Activated CD4-positive, alpha-beta T cell treated with anti-CD3 and anti-CD28 coated beads, Interleukin-2, Interleukin-4, amounts not matched to agents 100 ng/mL and 50 ng/mL, durations not matched to agents 16 hours and 8 hours (primary cell): ENCODE results near the gene DLX5.
"Not testable (repeated sequence)": the region's sequence is repeated elsewhere in the genome, so short reads cannot be mapped to it uniquely, and the experiment has no call there.

Experiments used
- DNase-seq: peaks from one replicate; pipeline ENCODE4 v3.0.0-alpha.2; 2020; ENCODE audit warnings: low spot score

The DLX5 gene

DNA sequence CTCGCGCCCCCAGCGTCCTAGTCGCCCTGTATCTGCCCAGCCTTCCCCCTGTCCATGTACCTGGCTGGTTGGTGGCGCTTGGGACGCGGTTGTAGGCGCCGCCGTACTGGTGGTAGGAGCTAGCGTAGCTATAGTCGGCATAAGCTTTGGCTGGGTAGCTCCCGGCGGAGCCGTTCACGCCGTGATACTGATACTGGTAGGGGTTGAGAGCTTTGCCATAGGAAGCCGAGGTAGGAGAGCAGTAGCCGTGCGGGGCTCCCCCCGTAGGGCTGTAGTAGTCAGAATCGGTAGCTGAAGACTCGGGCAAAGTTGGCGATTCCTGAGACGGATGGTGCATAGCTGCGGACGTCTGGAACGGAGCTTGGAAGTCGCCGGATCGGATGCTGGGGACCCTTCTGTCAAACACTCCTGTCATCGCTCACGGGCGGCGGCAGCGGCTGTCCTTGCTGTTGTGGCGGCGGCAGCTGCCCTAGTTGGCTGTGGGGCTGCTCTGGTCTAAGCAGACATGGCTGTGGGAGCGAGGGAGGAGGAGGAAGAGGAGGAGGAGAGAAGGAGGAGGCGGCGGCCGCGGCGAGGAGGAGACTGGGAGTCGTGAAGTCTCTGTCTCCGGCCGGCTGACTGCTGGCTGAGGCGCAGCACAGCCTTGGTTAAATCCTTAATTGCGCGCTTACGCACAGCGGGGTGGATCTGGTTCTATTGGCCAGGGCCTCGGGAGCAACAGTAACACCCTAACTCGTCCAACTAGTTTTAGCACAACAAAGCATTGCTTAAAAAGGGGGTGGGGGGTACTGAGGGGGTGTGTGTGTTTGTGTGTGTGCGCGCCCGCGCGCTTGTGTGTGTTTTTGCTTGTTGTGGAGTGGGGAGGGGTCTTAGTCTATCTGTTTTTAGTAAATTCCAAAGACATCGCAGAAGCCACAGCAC lies at the start of gene DLX5:
TSS of gene DLX5 (minus strand) at position 623 of the 921 bp plus-strand sequence. CDS start at position 415, 208 bp downstream.
- peak; percentile 17 for DNase-seq

DNA sequence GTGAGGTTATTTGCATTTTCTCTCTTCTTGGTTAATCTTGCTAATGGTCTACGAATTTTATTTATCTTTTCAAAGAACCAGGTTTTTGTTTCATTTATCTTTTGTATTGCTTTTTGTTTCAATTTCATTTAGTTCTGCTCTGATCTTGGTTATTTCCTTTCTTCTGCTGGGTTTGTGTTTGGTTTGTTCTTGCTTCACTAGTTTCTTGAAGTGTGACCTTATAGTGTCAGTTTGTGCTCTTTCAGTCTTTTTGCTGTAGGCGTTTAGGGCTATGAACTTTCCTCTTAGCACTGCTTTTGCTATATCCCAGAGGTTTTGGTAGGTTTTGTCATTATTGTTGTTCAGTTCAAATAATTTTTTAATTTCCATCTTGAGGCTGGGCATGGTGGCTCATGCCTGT lies 47.4 kb upstream of the DLX5 start:
- not testable (repeated sequence) for DNase-seq

DNA sequence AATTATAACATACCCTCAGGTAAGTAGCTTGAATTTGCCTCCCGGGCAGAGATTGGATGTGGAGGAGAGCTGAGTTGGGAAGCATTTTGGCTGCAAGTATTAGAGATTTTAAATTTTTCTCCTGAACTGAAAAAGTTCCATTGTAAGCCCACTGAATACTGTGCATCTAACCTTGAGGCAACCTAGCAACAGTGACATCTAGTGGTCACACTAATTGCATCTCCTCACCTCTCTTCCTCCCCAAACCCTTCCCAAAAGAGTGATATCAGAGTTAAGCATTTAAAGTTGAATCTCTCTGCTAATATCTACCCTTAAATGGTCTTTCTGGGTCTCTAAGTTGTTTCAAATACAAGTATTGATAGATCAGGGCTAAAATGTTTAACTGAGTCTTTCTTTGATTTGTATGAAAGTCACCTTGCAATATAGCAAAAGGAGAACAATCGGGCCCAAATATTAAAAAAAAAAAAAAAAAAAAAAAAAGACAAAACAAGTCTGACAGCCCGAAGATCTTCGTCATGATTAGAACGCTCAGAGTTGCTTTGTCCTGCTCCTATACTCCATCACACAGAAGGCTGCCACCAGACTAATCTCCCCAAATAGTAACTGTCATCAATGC lies 40.4 kb upstream of the DLX5 start:
- DNase-seq: peak; percentile 34

DNA sequence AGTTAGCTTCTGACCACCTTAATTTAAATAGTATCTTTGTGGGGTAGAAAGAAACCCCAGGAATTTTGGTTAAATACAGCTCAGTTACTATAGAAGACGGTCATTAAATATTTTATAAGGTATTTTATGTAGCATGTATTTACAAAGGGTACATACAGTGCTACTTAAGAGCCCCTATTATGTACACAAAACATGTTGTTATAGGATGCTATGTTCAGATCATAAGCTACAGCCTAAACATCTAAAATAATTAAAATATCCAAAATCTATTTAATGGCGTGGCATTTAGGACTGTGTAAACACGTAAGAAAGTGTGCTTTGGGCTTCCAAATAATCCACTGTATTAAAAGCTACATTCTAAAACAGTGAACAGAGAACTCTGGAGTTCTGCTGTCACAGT lies 39.4 kb upstream of the DLX5 start:
- no peak for DNase-seq

DNA sequence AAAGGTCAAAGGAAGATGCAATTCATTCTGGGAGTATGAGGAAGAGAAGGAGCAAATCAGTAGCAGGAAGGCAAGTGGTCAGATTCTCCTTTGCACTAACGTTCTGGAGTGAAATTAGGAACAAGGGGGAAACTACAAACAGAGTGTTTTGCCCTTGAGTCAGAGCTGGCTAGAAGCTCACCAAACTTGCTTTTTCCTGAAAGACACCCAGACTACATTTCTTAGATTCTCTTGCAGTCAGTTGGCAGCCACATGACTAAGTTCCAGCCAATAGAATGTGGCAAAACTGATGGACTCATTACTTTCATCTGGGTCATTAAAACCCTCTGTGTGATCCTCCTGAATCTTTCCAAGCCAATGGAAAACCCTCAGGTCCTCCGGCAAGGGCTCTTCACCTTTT lies 18.6 kb upstream of the DLX5 start:
- no peak for DNase-seq

DNA sequence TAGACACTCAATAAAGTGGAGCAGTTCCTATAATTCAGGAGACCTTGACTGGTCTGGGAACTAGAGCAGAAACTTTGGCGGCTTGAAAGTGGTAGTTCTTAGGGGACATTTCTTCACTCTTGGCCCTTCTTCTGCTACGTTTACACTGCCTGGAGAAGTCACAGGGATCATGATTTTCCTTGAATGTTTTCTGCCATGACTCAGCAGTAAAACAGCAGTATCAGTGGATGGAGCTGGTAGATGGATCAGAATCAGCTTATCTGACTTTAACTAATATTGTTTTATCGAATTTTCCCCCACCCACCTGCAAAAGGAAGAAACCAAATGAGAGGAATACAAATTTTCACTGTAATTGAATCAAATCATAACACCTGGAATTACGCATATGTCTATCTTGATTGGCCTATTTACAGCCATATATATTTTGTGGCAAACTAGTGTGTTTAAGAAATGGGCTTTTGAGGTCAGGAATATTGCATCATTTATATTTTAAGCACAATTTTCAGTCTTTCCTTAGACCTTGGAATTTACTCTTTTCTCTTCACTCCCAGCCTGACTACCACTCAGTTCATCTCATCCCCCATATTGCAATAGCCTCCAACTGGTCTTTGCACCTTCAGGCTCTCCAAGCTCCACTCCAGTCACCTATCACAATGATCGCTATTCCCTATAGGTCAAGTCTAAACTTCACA lies 14.9 kb upstream of the DLX5 start:
- DNase-seq: no peak

DNA sequence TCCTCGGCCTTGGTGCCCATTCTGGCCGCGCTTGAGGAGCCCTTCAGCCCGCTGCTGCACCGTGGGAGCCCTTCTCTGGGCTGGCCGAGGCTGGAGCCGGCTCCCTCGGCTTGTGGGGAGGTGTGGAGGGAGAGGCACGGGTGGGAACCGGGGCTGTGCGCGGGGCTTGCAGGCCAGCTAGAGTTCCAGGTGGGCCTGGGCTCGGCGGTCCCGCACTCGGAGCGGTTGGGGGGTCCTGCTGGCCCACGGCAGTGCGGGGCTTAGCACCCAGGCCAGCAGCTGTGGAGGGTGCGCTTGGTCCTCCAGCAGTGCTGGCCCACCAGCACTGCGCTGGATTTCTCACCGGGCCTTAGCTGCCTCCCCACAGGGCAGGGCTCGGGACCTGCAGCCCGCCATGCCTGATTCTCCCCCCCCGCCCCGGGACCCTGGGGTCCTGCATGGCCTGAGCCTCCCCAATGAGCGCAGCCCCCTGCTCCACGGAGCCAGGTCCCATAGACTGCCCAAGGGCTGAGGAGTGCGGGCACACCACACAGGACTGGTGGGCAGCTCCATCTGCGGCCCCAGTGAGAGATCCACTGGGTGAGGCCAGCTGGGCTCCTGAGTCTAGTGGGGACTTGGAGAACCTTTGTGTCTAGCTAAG lies 9.7 kb upstream of the DLX5 start:
- not testable (repeated sequence) for DNase-seq

DNA sequence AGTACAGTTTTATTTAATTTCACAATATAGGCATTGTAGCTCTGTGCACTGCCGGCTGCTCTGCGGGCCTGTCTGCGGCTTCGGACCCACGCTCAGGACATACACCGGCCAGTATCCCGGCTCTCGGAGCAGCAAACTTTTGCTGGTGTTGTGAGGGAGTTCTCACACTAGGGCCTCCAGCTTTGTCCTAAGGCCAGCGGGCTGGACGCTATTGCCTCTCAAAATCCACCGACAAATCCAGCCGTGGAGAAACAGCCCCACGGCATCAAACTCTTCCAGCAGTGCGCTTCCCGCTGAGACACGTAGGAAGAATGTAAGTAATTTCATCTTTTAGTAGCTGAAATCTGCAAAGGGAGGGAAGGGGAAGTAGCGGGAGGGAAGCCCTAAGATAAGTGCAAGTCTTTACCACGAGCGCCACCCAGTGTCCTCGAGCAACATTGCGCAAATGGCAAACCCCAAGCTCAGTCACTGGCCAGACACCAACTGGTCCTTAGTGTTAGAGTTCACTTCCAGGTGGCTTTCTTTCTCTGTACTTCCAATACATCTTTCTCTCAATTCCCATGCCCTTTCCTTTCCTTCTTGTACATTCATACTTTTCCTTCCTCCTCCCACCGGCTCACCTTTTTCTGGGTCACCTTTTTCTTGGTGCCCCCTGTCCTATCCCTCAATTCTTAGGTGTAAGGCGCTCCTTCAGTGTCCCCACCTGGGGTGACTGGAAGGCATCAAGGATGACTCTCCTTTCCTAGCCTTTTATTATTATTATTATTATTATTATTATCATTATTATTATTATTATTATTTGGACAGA lies 3.0 kb upstream of the DLX5 start:
- peak; percentile 70 for DNase-seq

DNA sequence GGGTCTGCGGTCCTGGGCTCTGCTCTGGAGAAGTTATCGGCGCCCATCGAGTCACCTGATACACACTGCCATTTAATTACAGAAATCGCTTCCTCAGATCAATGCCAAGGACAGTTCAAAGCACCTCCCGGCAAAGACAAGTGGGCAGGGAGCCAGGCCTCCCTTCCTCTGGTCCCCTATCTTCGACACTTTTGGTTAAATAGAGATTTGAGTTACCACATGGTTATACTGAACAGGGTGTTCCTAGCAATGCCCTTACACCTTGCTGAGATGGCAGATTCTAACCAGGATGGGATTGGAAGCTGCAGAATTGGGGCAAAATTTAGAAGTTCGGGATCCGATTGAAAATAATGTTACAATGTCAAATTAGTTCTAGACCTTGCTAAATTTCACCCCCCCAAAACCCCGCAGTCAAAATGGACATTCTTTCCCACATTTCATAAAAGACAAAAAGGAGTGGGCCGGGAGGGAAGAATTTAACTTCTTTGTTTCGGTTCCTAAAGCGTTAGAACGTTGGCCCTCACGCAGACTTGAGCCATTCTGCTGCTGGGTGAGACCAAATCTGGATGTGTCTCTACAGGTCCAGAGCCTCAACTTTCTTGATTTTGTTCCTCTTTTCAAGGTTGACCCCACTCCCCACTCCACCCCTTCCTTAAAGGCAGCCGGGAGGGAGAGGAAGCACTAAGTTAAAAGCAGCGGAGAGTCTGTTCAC lies 2.2 kb upstream of the DLX5 start:
- no peak for DNase-seq

DNA sequence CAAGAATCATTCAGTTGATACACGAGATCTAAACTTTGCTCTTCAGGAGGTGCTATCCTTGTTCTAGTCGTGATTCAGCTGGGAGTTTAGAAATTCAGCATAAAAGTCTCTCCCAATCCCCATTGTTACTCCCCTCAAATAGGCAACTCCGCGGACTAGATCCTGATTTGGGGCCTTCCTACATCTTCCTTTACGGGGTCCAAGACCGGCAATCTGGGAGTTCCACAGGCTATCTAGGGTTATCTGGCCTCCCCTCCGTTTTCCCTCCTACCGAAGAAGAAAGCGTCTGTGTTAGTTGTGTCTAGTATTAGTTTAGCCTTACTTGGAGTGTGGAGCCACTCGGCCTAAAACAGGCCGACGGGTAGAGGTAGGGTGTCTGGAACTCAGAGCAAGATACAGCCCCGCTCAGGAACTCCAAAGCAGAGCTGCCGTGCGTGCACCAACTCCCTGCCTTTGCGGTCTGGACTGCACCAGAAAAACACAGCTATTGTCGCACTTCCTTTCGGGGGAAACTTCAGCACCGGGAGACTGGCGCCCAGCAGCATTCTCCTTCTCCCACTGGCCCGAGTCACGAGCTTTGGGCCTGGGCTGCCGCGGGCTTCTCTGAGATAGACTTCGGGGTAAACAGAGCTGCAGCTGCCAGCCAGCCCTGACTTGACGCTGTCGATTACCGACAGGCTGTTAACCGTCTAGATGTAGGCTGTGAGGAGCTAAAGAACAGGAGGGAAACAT lies 1.5 kb upstream of the DLX5 start:
- no peak for DNase-seq

DNA sequence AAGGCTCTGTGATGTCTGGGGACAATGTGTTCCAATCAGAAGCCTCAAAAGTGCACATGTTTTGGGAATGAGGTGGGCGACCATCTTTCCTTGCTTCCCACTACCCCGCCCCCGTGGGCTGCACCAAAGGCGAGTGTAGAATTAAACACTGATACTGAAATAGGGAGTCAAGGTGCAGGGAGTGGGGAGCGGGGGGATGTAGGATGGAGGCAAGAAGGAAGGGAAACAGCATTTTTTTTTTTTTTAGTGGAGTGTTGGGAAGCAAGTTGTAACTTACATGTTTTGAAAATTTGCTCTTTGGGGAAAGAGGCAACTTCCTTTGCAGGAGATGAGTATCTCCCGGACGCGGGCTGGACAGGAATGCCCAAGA lies 484 bp upstream of the DLX5 start:
- DNase-seq: no peak

DNA sequence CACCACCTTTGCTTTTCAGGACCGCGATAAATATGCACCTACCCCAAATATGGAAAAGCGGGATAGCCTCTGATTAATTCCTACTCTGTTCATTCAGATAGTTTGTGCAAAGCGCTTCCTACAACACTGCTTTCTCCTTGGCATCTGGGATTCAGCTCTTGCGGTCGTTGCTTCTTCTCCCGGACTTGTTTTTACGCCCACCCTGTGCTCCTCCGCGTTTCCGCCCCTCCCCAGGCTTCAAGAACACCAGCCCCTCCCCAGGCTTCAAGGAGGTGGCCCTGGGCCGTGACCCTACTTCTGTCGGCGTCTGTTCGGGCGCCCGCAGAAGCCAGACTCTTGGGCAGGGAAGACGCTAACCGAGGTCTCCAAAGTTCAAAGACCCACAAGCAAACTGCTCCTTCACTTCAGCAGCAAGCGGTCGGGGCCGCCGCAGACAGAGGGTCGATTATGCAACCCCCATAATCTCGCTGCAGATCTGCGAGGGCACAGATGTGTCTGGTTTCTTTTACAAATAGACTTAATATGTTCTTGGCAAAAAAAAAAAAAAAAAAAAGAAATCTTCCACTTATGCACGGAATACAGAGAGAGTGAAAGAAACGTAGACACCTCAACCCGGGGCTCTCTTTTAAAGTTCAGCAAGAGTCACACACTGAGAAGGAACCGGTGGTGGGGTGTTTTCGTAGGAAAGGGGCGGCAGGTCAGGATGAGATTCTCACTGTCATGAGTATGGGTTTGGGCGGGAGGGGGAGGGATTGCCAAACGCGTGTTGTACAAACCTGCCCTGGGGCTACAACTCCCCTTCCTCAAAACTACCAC lies 1.9 kb downstream of the DLX5 start:
- DNase-seq: no peak

DNA sequence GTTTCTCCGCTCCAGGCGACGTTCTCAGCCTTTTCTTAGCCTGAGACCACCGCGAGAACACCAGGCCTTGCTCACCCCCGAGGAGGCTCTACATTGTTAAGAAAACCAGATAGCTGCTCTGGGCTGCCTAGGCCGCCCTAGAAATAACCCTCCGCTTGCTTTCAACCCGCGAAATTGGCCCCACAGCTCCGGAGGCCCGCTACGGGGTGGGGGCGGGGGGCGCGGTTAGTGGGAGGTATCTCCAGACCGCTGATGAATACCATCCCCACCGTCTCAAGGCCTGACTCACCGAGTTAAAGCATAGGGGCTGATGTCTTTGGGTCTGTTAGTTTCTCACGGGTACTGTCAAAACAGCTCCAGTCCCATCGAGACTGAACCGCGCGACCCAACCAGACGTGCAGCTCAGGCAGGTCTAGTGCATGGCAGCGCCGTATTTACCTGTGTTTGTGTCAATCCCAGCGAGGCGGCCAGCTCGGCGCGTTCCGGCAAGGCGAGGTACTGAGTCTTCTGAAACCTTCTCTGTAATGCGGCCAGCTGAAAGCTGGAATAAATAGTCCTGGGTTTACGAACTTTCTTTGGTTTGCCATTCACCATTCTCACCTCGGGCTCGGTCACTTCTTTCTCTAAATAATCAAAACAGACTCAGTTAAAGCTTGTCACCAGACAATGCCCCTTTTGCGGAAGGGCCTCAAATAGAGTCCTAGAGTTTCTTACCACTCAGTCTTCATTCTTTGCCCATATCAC lies 2.7 kb downstream of the DLX5 start:
- DNase-seq: peak; percentile 5

DNA sequence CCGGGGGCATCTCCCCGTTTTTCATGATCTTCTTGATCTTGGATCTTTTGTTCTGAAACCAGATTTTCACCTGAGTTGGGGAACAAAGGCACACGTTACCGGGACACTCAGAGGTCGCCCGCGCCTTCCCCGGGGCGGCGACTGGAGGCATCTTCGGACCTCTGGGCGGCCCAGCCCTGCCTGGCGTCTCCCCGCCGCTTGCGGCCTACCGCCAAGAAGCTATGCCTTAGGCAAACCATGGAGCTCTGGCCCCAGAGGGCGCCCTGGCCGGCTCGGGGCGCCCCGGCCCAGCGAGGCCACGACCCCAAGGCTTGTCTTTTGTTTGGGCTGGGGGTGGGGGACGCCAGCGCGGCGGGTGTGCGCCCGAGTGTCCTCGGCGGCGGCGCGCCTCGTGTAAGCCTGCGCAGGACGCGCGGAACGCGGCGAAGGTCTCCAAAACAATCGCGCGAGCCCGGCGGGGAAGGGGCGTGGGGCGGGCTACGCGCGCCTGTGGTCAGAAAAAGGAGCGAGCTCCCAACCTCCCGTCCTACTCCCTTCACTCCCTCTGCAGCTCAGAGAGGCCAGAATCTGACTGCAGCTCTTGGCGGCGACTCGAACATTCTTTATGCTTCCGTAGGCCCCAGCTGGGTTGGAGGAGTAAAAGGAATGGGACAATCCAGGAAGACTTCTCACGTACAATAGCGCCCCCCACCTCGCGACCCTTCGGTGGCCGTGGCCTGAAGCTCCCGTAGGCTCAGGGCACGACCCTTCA lies 3.5 kb downstream of the DLX5 start:
- DNase-seq: no peak

DNA sequence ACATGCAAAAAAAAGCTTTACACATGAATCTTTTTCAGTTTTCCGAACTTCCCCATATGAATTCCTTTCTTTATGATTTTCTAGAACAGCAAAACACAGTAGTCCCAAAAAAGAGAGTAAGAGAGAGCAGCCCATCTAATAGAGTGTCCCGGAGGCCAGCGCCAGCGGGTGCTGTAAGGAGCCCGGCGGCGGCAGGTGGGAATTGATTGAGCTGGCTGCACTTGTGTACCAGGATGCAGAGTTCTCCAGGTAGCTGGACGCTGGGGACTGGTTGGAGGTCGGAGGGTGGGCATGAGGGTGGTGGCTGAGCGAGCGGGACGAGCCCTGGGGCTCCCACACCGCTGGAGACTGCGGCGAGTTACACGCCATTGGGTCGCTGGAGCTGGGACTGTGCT lies 4.0 kb downstream of the DLX5 start:
- DNase-seq: no peak

DNA sequence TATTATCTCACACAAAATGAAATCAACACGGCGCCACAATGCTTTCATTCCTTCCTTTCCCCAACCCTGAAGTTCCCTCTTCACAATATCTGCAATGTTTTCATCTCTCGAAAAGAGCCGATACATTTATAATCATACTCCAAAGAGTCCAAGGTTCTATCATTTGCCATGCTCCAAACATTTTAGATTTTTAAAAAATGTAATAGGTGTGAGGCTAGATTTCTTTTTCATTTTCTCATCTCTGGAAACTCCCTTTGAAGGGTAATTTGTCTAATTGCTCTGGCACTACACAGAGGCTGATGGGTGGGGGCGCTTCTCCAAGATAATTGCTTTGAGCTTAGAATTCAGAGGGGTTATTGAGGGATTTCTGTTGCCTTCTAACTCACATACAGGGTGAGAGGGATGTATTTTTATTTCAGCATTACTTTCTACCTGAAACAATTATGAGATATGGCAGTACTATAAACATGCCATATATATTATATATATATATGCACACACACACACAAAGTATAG lies 4.9 kb downstream of the DLX5 start:
- DNase-seq: no peak

DNA sequence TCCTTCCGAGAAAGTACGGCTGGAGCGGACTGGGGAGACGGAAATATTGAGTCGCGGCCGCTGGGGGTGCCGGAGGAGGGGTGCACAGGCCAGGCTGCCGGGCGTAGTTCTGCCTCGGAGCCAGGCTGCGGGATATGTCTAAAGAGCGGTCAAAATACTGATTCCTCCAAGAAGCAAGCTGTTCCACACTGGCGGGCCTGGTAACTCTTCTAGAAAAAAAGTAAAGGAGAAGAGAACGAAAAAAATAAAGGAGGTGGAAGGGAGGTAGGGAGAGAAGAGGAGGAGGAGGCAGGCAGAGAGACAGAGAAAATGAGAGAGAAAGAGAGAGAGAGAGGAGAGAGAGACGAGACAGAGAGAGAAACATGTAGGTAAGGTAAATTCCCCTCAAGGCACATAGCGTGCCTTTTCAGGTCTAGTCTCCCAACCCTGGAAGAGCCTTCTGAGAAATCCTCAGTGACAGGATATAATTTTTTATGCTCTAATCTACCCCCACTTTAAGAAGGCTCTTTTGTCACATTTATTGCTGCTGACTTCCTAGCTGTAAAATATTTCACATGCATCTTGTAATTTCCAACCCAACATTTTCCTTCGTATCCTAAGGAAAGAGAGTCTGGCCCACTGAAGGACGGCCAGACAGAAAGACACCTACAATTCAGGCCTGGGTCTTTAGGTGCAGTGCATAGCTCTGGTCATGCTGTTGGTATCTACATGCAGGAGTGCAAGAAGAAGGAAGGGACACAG lies 5.7 kb downstream of the DLX5 start:
- DNase-seq: no peak
